Panc1 (cell line): ENCODE measurements around the gene RAPGEF5. TPM values are rescaled to one million over a fixed set of nuclear protein-coding genes. Genes with fewer than 3 reads are reported as not detected.

Experiments
- ATAC-seq: fragments of 200-7000 bp; cut with Tn5 transposase; 2 replicates; pipeline ENCODE4 v1.9.1; 2020; ENCODE audit warnings: mild to moderate bottlenecking, moderate library complexity
- BruUV-seq: library from RNA; stranded (reverse); fragments of 400-500 nt; replicated peaks from 2 replicates; lab custom pipeline; 2021; lab: Mats Ljungman, UMichigan
- CTCF ChIA-PET: fragments of 300-600 bp; sonication (Branson Sonifier 250); formaldehyde crosslinking; loops from one replicate; lab custom pipeline; 2022; ENCODE audit warnings: antibody characterized with exemption; lab: Charles Lee
- POLR2A ChIA-PET: fragments of 300-600 bp; sonication (Branson Sonifier 250); formaldehyde crosslinking; loops from one replicate; lab custom pipeline; 2022; ENCODE audit warnings: antibody characterized with exemption; lab: Charles Lee
- DNase-seq: peaks from one replicate; pipeline ENCODE4 v3.0.0-alpha.2; 2010; ENCODE audit warnings: low read depth, low spot score
- H3K27ac ChIP-seq: 2 replicates; pipeline ENCODE4 v1.5.1; 2011; ENCODE audit warnings: mild to moderate bottlenecking, low read length, inconsistent platforms
- H3K27me3 ChIP-seq: fragments of 200-500 bp; sonication (Bioruptor generic); 2 replicates; pipeline ENCODE4 v1.6.0; 2014; ENCODE audit warnings: low read length, inconsistent platforms; ENCODE audit not compliant: control insufficient read depth, insufficient read depth
- H3K36me3 ChIP-seq: fragments of 200-500 bp; sonication (Bioruptor generic); 2 replicates; pipeline ENCODE4 v1.5.1; 2014; ENCODE audit warnings: inconsistent platforms, mild to moderate bottlenecking, low read length, moderate library complexity; ENCODE audit not compliant: control insufficient read depth, insufficient read depth
- H3K4me1 ChIP-seq: 2 replicates; pipeline ENCODE4 v1.5.1; 2011; ENCODE audit warnings: inconsistent platforms, mild to moderate bottlenecking, low read length, moderate library complexity; ENCODE audit not compliant: control insufficient read depth, insufficient read depth
- H3K4me3 ChIP-seq, 2 experiments: 2 replicates each; pipeline ENCODE4 v1.5.1; 2011 to 2012; ENCODE audit warnings: low read depth in 2 of 2, low read length in 2 of 2, mild to moderate bottlenecking in 2 of 2, inconsistent platforms in 1 of 2, moderate library complexity in 1 of 2
- H3K9me3 ChIP-seq: fragments of 200-500 bp; sonication (Bioruptor generic); 2 replicates; pipeline ENCODE4 v1.5.1; 2014; ENCODE audit warnings: low read depth, mild to moderate bottlenecking, inconsistent platforms, low read length, moderate library complexity; ENCODE audit not compliant: control insufficient read depth, insufficient read depth
- POLR2AphosphoS5 ChIP-seq: IDR thresholded peaks from 2 replicates; pipeline ENCODE4 v1.6.1; 2012; ENCODE audit warnings: mild to moderate bottlenecking, low read depth, low read length, moderate library complexity
- SIN3A ChIP-seq: IDR thresholded peaks from 2 replicates; pipeline ENCODE4 v1.6.1; 2012; ENCODE audit warnings: low read depth, mild to moderate bottlenecking, low read length, moderate library complexity, borderline replicate concordance; ENCODE audit not compliant: insufficient read depth
- TCF7L2 ChIP-seq: IDR thresholded peaks from 2 replicates; pipeline ENCODE4 v1.6.1; 2011; ENCODE audit warnings: mild to moderate bottlenecking, low read depth, low read length, inconsistent platforms
- in situ Hi-C: cut with HindIII; loops from 2 replicates; pipeline ENCODE4 v1.10.0; 2016; ENCODE audit warnings: low sequenced_read_pairs, low pct_unique_long_range_greater_than_20kb
- intact Hi-C: fragments of 100-400 bp; cut with micrococcal nuclease; formaldehyde crosslinking; loops from one replicate; pipeline ENCODE4 v1.10.0; 2022; ENCODE audit not compliant: unreplicated experiment
- total RNA-seq: library from RNA; stranded (reverse); gene quantifications from one replicate; pipeline ENCODE4 v1.2.1, GENCODE V29; 2021; ENCODE audit not compliant: unreplicated experiment
- TF ChIP-seq, protein P1 (sequence below), 2 experiments: IDR thresholded peaks; 2 replicates each; pipeline ENCODE4 v1.6.1; 2011 to 2012; ENCODE audit warnings: low read depth in 2 of 2, control low read depth in 1 of 2, low read length in 1 of 2, mild to moderate bottlenecking in 1 of 2, moderate library complexity in 1 of 2; ENCODE audit not compliant: insufficient read depth in 1 of 2
- TF ChIP-seq, protein P2 (sequence below): fragments of 450-650 bp; IDR thresholded peaks from 2 replicates; pipeline ENCODE4 v1.5.1; 2017; ENCODE audit warnings: mild to moderate bottlenecking

Gene RAPGEF5
- total RNA-seq, 1 experiment from 2014 or later: 1.4 TPM

DNA sequence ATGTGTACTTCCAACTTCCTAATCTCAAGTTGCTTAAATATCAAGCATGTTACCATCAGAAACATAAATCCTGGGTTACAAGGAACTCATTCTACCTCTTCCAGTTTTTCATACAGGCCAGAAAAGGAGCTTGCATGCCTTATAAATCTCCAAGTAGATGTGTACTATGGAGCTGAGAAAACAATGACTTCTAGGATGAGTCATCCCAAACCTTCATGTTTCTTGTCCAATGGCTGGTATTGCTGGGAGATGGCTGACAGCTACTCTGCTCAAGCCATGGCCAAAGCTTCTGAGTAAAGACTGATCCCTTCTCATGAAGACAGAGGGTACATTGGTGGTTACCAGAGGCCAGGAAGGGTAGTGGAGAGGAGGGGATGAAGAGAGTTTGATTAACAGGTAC is 8.6 kb downstream of the RAPGEF5 start:
- BruUV-seq: no TSS peak
- CTCF ChIA-PET: no interaction called here
- no peaks in the 10 kb centered on the region for H3K9me3 ChIP-seq
- DNase-seq (no peak), ATAC-seq (no peak)
- intact Hi-C loops: no loop called here
- no peaks in the 10 kb centered on the region for H3K36me3 ChIP-seq
- H3K4me3 ChIP-seq: no peak overlapping the region
- POLR2A ChIA-PET: no interaction called here
- H3K27ac ChIP-seq: no peak overlapping the region
- no peaks in the 10 kb centered on the region for H3K4me1 ChIP-seq
- TF ChIP-seq, protein P1, sequence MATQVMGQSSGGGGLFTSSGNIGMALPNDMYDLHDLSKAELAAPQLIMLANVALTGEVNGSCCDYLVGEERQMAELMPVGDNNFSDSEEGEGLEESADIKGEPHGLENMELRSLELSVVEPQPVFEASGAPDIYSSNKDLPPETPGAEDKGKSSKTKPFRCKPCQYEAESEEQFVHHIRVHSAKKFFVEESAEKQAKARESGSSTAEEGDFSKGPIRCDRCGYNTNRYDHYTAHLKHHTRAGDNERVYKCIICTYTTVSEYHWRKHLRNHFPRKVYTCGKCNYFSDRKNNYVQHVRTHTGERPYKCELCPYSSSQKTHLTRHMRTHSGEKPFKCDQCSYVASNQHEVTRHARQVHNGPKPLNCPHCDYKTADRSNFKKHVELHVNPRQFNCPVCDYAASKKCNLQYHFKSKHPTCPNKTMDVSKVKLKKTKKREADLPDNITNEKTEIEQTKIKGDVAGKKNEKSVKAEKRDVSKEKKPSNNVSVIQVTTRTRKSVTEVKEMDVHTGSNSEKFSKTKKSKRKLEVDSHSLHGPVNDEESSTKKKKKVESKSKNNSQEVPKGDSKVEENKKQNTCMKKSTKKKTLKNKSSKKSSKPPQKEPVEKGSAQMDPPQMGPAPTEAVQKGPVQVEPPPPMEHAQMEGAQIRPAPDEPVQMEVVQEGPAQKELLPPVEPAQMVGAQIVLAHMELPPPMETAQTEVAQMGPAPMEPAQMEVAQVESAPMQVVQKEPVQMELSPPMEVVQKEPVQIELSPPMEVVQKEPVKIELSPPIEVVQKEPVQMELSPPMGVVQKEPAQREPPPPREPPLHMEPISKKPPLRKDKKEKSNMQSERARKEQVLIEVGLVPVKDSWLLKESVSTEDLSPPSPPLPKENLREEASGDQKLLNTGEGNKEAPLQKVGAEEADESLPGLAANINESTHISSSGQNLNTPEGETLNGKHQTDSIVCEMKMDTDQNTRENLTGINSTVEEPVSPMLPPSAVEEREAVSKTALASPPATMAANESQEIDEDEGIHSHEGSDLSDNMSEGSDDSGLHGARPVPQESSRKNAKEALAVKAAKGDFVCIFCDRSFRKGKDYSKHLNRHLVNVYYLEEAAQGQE (IDR thresholded peaks at IDR 0.05; ENCODE audit: insufficient read depth in 1 of 2, low read depth in 2 of 2, low read length in 1 of 2): no peak
- TF ChIP-seq POLR2AphosphoS5 (no peak), SIN3A (no peak), TCF7L2 (no peak)
- TF ChIP-seq, protein P2, sequence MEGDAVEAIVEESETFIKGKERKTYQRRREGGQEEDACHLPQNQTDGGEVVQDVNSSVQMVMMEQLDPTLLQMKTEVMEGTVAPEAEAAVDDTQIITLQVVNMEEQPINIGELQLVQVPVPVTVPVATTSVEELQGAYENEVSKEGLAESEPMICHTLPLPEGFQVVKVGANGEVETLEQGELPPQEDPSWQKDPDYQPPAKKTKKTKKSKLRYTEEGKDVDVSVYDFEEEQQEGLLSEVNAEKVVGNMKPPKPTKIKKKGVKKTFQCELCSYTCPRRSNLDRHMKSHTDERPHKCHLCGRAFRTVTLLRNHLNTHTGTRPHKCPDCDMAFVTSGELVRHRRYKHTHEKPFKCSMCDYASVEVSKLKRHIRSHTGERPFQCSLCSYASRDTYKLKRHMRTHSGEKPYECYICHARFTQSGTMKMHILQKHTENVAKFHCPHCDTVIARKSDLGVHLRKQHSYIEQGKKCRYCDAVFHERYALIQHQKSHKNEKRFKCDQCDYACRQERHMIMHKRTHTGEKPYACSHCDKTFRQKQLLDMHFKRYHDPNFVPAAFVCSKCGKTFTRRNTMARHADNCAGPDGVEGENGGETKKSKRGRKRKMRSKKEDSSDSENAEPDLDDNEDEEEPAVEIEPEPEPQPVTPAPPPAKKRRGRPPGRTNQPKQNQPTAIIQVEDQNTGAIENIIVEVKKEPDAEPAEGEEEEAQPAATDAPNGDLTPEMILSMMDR: no peak
- in situ Hi-C loops: no loop called here
- peaks cover 2% of the 10 kb centered on the region; the same call in 1 of the 2 replicates for H3K27me3 ChIP-seq

DNA sequence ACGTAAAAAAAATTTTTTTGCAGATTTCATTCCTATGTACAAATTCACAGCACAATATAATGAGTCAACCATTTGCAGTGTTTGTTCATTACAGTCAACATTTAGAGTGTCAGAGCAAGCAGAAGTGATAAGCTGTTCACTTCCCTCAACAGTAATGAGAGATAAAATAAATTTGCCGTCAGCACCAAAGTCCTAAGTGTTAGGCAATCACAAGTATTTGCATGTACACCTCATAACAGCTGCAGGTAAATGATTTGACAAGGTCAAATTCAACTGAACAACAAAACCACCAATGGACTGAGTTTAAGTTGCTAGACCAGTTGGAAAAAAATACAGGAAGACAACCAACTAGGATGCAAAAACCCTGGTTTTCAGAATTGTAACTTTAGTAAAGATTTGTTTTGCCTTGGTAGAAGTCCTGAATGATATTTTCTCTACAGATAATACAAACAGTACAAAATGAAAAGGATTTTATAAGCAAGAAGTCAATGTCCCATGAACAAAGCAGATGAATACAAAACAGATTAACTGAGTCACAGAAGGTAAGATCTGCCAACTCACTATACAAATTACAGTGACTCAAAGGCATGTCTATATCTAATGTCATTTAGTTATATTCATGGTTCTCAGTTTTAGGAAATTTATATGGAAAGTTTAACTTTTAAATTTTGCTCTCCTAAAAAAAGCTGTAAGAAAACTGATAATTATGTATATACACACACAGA is 10.4 kb downstream of the RAPGEF5 start:
- H3K9me3 ChIP-seq: no peaks in the 10 kb centered on the region
- no peaks in the 10 kb centered on the region for H3K4me1 ChIP-seq
- DNase-seq: no peak
- no TSS peak for BruUV-seq
- in situ Hi-C loops (no loop called here), intact Hi-C loops (no loop called here)
- no peaks in the 10 kb centered on the region for H3K27me3 ChIP-seq
- no peak for ATAC-seq
- POLR2A ChIA-PET: no interaction called here
- H3K4me3 ChIP-seq: no peak overlapping the region
- CTCF ChIA-PET: no interaction called here
- TF ChIP-seq SIN3A (no peak), TCF7L2 (no peak), POLR2AphosphoS5 (no peak)
- TF ChIP-seq, protein P1 (IDR thresholded peaks at IDR 0.05; ENCODE audit: insufficient read depth in 1 of 2, low read depth in 2 of 2, low read length in 1 of 2): no peak
- TF ChIP-seq, protein P2: no peak
- H3K36me3 ChIP-seq: no peaks in the 10 kb centered on the region
- H3K27ac ChIP-seq: no peak overlapping the region
